CD14-positive monocyte (primary cell): Measurements from ENCODE around the gene UBE2QL1. TPM values are rescaled to one million over a fixed set of nuclear protein-coding genes. Genes with fewer than 3 reads are reported as not detected.

Experiments used
- DNase-seq, 3 donors: peaks; one replicate each; pipeline ENCODE4 v3.0.0-alpha.2; 2011 to 2022
- H2AFZ ChIP-seq: 2 replicates; pipeline ENCODE4 v1.6.0; 2012; ENCODE audit warnings: mild to moderate bottlenecking, low read depth, low read length, inconsistent platforms; ENCODE audit not compliant: insufficient read depth, poor library complexity, severe bottlenecking
- H3K27ac ChIP-seq, 2 donors: 1 replicate in 1 of 2; 2 replicates in 1 of 2; pipeline ENCODE4 v1.5.1; 2012 to 2013; ENCODE audit warnings: low read length in 2 of 2, control low read depth in 1 of 2, inconsistent platforms in 1 of 2, low read depth in 1 of 2, mild to moderate bottlenecking in 1 of 2
- H3K27me3 ChIP-seq, 2 donors: one replicate each; pipeline versions ENCODE4 v1.6.0 to v1.6.1; 2011 to 2013; ENCODE audit warnings: low read length in 2 of 2; ENCODE audit not compliant: control insufficient read depth in 2 of 2, insufficient read depth in 2 of 2
- H3K36me3 ChIP-seq, 2 donors: replicated peaks in 1 of 2; 1 replicate in 1 of 2; 2 replicates in 1 of 2; pipeline versions ENCODE4 v1.5.1 to v1.6.1; 2012 to 2013; ENCODE audit warnings: low read length in 2 of 2, control low read depth in 1 of 2, inconsistent platforms in 1 of 2, mild to moderate bottlenecking in 1 of 2; ENCODE audit not compliant: insufficient read depth in 2 of 2, control insufficient read depth in 1 of 2
- H3K4me1 ChIP-seq, 2 donors: 1 replicate in 1 of 2; 2 replicates in 1 of 2; pipeline versions ENCODE4 v1.5.1 to v1.6.1; 2012 to 2013; ENCODE audit warnings: low read length in 2 of 2, control low read depth in 1 of 2, inconsistent platforms in 1 of 2, mild to moderate bottlenecking in 1 of 2, moderate library complexity in 1 of 2; ENCODE audit not compliant: insufficient read depth in 2 of 2, control insufficient read depth in 1 of 2
- H3K4me2 ChIP-seq: replicated peaks from 2 replicates; pipeline ENCODE3; 2012; ENCODE audit warnings: low read length, moderate library complexity, mild to moderate bottlenecking; ENCODE audit not compliant: poor library complexity, severe bottlenecking; ENCODE audit errors: extremely low read depth
- H3K4me3 ChIP-seq, 3 experiments: fragments of 200-600 bp in 1 of 3; sonication (generic) in 1 of 3; replicated peaks in 1 of 3; 1 replicate in 2 of 3; 2 replicates in 1 of 3; pipeline ENCODE4 v1.5.1; 2011 to 2013; ENCODE audit warnings: low read length in 3 of 3, mild to moderate bottlenecking in 3 of 3, control low read depth in 2 of 3, low read depth in 2 of 3, inconsistent platforms in 1 of 3, moderate library complexity in 1 of 3
- H3K79me2 ChIP-seq: 2 replicates; pipeline ENCODE4 v1.6.0; 2012; ENCODE audit warnings: mild to moderate bottlenecking, control low read depth, inconsistent platforms, low read length, moderate library complexity; ENCODE audit not compliant: insufficient read depth
- H3K9ac ChIP-seq: 2 replicates; pipeline ENCODE4 v1.6.0; 2017; ENCODE audit warnings: low read length, mild to moderate bottlenecking; ENCODE audit not compliant: insufficient read depth, poor library complexity, severe bottlenecking
- H3K9me3 ChIP-seq, 2 donors: replicated peaks in 1 of 2; 1 replicate in 1 of 2; 2 replicates in 1 of 2; pipeline versions ENCODE4 v1.5.1 to v1.6.1; 2012 to 2013; ENCODE audit warnings: low read length in 2 of 2, control low read depth in 1 of 2; ENCODE audit not compliant: control insufficient read depth in 1 of 2, insufficient read depth in 1 of 2
- H4K20me1 ChIP-seq: 2 replicates; pipeline ENCODE4 v1.6.0; 2012; ENCODE audit warnings: mild to moderate bottlenecking, low read length, control low read depth, moderate library complexity; ENCODE audit not compliant: insufficient read depth
- H3K27ac Mint-ChIP-seq, 7 donors: one replicate each; pipeline ENCODE4 v1.8.0; 2020; ENCODE audit warnings: mild to moderate bottlenecking in 7 of 7, mixed read lengths in 7 of 7, moderate library complexity in 6 of 7, inconsistent platforms in 2 of 7
- H3K27me3 Mint-ChIP-seq, 3 donors: one replicate each; pipeline ENCODE4 v1.8.0; 2021 to 2022; ENCODE audit warnings: low read depth in 3 of 3, mild to moderate bottlenecking in 3 of 3, mixed read lengths in 3 of 3, moderate library complexity in 3 of 3, inconsistent platforms in 1 of 3
- H3K36me3 Mint-ChIP-seq, 2 donors: one replicate each; pipeline ENCODE4 v1.8.0; 2020; ENCODE audit warnings: mixed read lengths in 2 of 2, inconsistent platforms in 1 of 2, mild to moderate bottlenecking in 1 of 2
- H3K4me1 Mint-ChIP-seq: one replicate; pipeline ENCODE4 v1.8.0; 2020; ENCODE audit warnings: mild to moderate bottlenecking, mixed read lengths
- H3K4me3 Mint-ChIP-seq, 2 donors: one replicate each; pipeline ENCODE4 v1.8.0; 2020; ENCODE audit warnings: mild to moderate bottlenecking in 2 of 2, mixed read lengths in 2 of 2, moderate library complexity in 1 of 2
- H3K9me3 Mint-ChIP-seq, 7 donors: one replicate each; pipeline ENCODE4 v1.8.0; 2020 to 2022; ENCODE audit warnings: mixed read lengths in 7 of 7, mild to moderate bottlenecking in 6 of 7, moderate library complexity in 6 of 7, inconsistent platforms in 2 of 7
- CTCF ChIP-seq: fragments of 200-600 bp; IDR thresholded peaks from one replicate; pipeline ENCODE4 v1.8.0; 2022; ENCODE audit warnings: antibody characterized with exemption, mild to moderate bottlenecking
- WGBS: methylation state at CpG from one replicate; pipeline ENCODE4 v1.1.5; 2013; ENCODE audit warnings: missing lambda C conversion rate; ENCODE audit not compliant: insufficient coverage; 5-methylcytosine and 5-hydroxymethylcytosine counted together
- intact Hi-C, 2 donors: fragments of 100-400 bp; cut with micrococcal nuclease; formaldehyde crosslinking; loops; one replicate each; pipeline versions ENCODE4 v1.15.0 to v1.15.1; 2023
- polyA plus RNA-seq, 3 donors: library from polyadenylated mRNA; depleted of rRNA in 1 of 3; unstranded in 2 of 3; stranded (reverse) in 1 of 3; fragments of 300-500 nt in 2 of 3; fragments of >200 nt in 1 of 3; fragmentation: Illumina TruSeq in 2 of 3; gene quantifications; 1 replicate in 2 of 3; 2 replicates in 1 of 3; pipeline ENCODE4 v1.2.3, GENCODE V29; 2012 to 2021

Gene UBE2QL1
- polyA plus RNA-seq, 3 donors = not detected

- no peaks in the 10 kb centered on the region for H3K79me2 ChIP-seq
- H3K36me3 ChIP-seq = no peaks in the 10 kb centered on the region
- H3K27me3 Mint-ChIP-seq = peaks cover 5 to 10% (median 9%) of the 10 kb centered on the region in 3 donors
- no peaks in the 10 kb centered on the region for H4K20me1 ChIP-seq
- H3K27ac Mint-ChIP-seq = no peak overlapping the region
- H3K9me3 Mint-ChIP-seq = no peaks in the 10 kb centered on the region
- no peak overlapping the region for H2AFZ ChIP-seq
- no peak overlapping the region for H3K4me2 ChIP-seq
- no peaks in the 10 kb centered on the region for H3K27me3 ChIP-seq
- 97% methylated on average over 6 of the region's 9 CpGs for WGBS
- H3K4me1 ChIP-seq = no peaks in the 10 kb centered on the region
- H3K27ac ChIP-seq = no peak overlapping the region
- intact Hi-C loops = no loop called here
- no peaks in the 10 kb centered on the region for H3K36me3 Mint-ChIP-seq
- H3K4me3 ChIP-seq = no peak overlapping the region
- H3K9me3 ChIP-seq = no peaks in the 10 kb centered on the region
- H3K4me1 Mint-ChIP-seq = no peaks in the 10 kb centered on the region
- no peak for DNase-seq
- H3K4me3 Mint-ChIP-seq = no peak overlapping the region
- H3K9ac ChIP-seq = no peak overlapping the region
- TF ChIP-seq CTCF = no peak
These were observed 41.6 kb downstream of the UBE2QL1 start for GRCh38 chr5:6490246-6490645.

GRCh38 chr5:6490693-6491092 lies 42.0 kb downstream of the UBE2QL1 start:
- no peaks in the 10 kb centered on the region for H3K9me3 Mint-ChIP-seq
- H3K36me3 Mint-ChIP-seq = no peaks in the 10 kb centered on the region
- no peaks in the 10 kb centered on the region for H3K4me1 Mint-ChIP-seq
- Histone ChIP-seq H3K4me3 (no peak overlapping the region), H2AFZ (no peak overlapping the region), H3K79me2 (no peaks in the 10 kb centered on the region), H3K27ac (no peak overlapping the region), H3K9ac (no peak overlapping the region), H3K27me3 (no peaks in the 10 kb centered on the region), H3K4me2 (no peak overlapping the region), H4K20me1 (no peaks in the 10 kb centered on the region), H3K9me3 (no peaks in the 10 kb centered on the region), H3K36me3 (no peaks in the 10 kb centered on the region), H3K4me1 (no peaks in the 10 kb centered on the region)
- intact Hi-C loops = no loop called here
- no peak overlapping the region for H3K27ac Mint-ChIP-seq
- DNase-seq = no peak
- H3K27me3 Mint-ChIP-seq = peaks cover 5 to 10% (median 9%) of the 10 kb centered on the region in 3 donors
- no peak overlapping the region for H3K4me3 Mint-ChIP-seq
- no CpG with 5 or more reads among the region's 3 CpGs for WGBS
- no peak for TF ChIP-seq CTCF
